K562 (cell line): ENCODE data around the gene RACK1. TPM values are rescaled to one million over a fixed set of nuclear protein-coding genes. Genes with fewer than 3 reads are reported as not detected.

Experiments
- CAMTA2 ChIP-seq: fragments of 250-450 bp; sonication (Bioruptor Pico); conservative IDR thresholded peaks from 2 replicates; pipeline ENCODE4 v1.5.1; 2022
- CHD1 ChIP-seq: fragments of 200-600 bp; sonication (generic); IDR thresholded peaks from one replicate; pipeline ENCODE4 v1.6.1; 2012; ENCODE audit warnings: mild to moderate bottlenecking, moderate library complexity, low read length, inconsistent platforms
- FOXP1 ChIP-seq: sonication (generic); formaldehyde crosslinking; IDR thresholded peaks from 2 replicates; pipeline ENCODE4 v1.8.0; 2022; ENCODE audit warnings: mild to moderate bottlenecking, missing genetic modification reagents
- MYC ChIP-seq, 2 experiments: fragments of 250-450 bp in 1 of 2; sonication (Bioruptor Pico) in 1 of 2; IDR thresholded peaks; 2 replicates each; pipeline versions ENCODE4 v1.5.1 to v1.6.1; 2012 to 2021; ENCODE audit warnings: low read depth in 2 of 2, borderline replicate concordance in 1 of 2, improper control_type of control experiment in 1 of 2, low read length in 1 of 2, mild to moderate bottlenecking in 1 of 2, moderate library complexity in 1 of 2
- PHF8 ChIP-seq: fragments of 200-600 bp; sonication (generic); IDR thresholded peaks from 2 replicates; pipeline ENCODE4 v1.6.1; 2012; ENCODE audit warnings: mixed run types, mild to moderate bottlenecking, inconsistent platforms, low read length, moderate library complexity, borderline replicate concordance
- TEAD1 ChIP-seq, 2 experiments: fragments of 450-650 bp in 1 of 2; sonication (generic) in 1 of 2; formaldehyde crosslinking; IDR thresholded peaks; 2 replicates each; pipeline versions ENCODE4 v1.4.0 to v1.8.0; 2020 to 2022; ENCODE audit warnings: mild to moderate bottlenecking in 2 of 2, missing genetic modification reagents in 1 of 2
- TEAD4 ChIP-seq, 2 experiments: sonication (generic) in 1 of 2; formaldehyde crosslinking in 1 of 2; IDR thresholded peaks; 2 replicates each; pipeline versions ENCODE4 v1.6.1 to v1.8.0; 2012 to 2022; ENCODE audit warnings: borderline replicate concordance in 1 of 2, inconsistent platforms in 1 of 2, low read length in 1 of 2, mild to moderate bottlenecking in 1 of 2, missing genetic modification reagents in 1 of 2
- ZBTB17 ChIP-seq: fragments of 450-650 bp; formaldehyde crosslinking; IDR thresholded peaks from 2 replicates; pipeline ENCODE4 v1.4.0; 2020; ENCODE audit warnings: mild to moderate bottlenecking
- ZNF24 ChIP-seq: fragments of 450-650 bp; IDR thresholded peaks from 2 replicates; pipeline ENCODE4 v1.6.1; 2016
- ZNF79 ChIP-seq: fragments of 250-450 bp; sonication (Bioruptor Pico); IDR thresholded peaks from 2 replicates; pipeline ENCODE4 v1.4.0; 2020; ENCODE audit warnings: low read depth, mild to moderate bottlenecking, moderate library complexity
- ZSCAN29 ChIP-seq: fragments of 450-650 bp; IDR thresholded peaks from 2 replicates; pipeline ENCODE4 v1.6.1; 2017
- polyA plus RNA-seq, 8 experiments: library from polyadenylated mRNA; depleted of rRNA in 4 of 8; stranded (reverse) in 5 of 8; unstranded in 3 of 8; fragments of >200 nt; fragmentation: Nextera tagmentation in 2 of 8; fragmentation: Illumina TruSeq in 1 of 8; extraction: Ambion mirVana in 2 of 8; extraction: Trizol in 1 of 8; gene quantifications; 2 replicates each; pipeline versions ENCODE4 v1.2.1 to v1.2.3, GENCODE V29; 2011 to 2014; ENCODE audit warnings: inconsistent platforms in 1 of 8, missing spikeins in 1 of 8
- total RNA-seq, 7 experiments: library from RNA; depleted of rRNA in 6 of 7; stranded (reverse); fragments of >200 nt in 6 of 7; fragmentation: Illumina TruSeq in 2 of 7; extraction: Trizol in 2 of 7; gene quantifications; 2 replicates each; pipeline versions ENCODE4 v1.2.1 to v1.2.3, GENCODE V29; 2011 to 2021; ENCODE audit warnings: low replicate concordance in 1 of 7
- TF ChIP-seq, protein P1 (sequence below): sonication (generic); formaldehyde crosslinking; IDR thresholded peaks from 2 replicates; pipeline ENCODE4 v1.8.0; 2022; ENCODE audit warnings: mild to moderate bottlenecking, missing genetic modification reagents
- TF ChIP-seq, protein P2 (sequence below): fragments of 450-650 bp; IDR thresholded peaks from 2 replicates; pipeline ENCODE4 v1.6.1; 2016; ENCODE audit warnings: low read depth, mild to moderate bottlenecking, moderate library complexity
- TF ChIP-seq, protein P3 (sequence below): fragments of 200-600 bp; sonication (generic); IDR thresholded peaks from one replicate; pipeline ENCODE4 v1.6.1; 2012; ENCODE audit warnings: mild to moderate bottlenecking, low read depth, low read length, inconsistent platforms

The RACK1 gene
- total and polyA plus RNA-seq, 9 of the 15 experiments (the other 6 are each of a cell fraction or from before 2014, with no cell fraction given) = 2,303 to 5,311 (median 3,833) TPM

DNA sequence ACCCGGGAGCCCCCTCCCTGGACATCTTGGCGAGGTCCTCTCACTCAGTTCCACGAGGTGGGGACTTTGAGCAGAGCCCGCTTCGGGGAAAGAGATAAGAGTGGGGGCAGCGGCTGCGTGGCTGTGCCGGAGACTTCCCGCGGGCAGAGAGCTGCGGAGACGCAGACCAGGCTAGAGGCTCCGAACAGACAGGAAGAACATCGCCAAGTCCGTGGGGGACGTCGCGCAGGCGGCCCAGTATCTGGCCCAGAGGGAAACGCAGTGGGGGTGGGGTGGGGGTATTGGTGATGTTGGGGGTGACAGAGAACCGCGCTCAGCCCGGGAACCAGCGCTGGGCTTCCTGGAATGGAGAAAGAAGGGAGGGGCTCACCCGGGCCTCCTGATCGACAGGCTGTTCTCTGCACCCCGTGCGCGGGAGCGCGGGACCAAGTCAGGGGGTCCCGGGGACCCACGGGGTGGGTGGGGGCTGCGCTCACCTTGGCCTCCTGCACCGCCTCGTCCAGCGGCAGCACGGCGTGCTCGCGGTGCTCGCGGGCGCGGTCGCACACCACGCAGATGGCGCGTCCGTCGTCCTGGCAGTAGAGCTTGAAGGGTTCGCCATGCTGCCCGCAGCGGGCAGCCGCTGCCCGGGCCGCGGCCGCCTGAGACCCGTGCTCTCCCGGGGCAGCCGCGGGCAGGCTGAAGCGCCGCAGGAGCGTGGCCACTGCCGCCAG, 39.4 kb downstream of the RACK1 start (continued):
- TF ChIP-seq TEAD4 (IDR thresholded peaks at IDR 0.05; ENCODE audit: low read length) (no peak), TEAD4 (CRISPR knock-in tag; IDR thresholded peaks at IDR 0.05; ENCODE audit: borderline replicate concordance) (no peak), ZNF79 (CRISPR knock-in tag) (no peak), ZSCAN29 (no peak), ZNF24 (no peak), ZBTB17 (0 out of 2 replicates have a peak, but pooled peaks have one; percentile 46), PHF8 (no peak), CHD1 (no peak), CAMTA2 (no peak), MYC (IDR thresholded peaks at IDR 0.05; ENCODE audit: low read depth, low read length) (peak; percentile 68; the same call in 1 of the 2 replicates), MYC (CRISPR knock-in tag; IDR thresholded peaks at IDR 0.05; ENCODE audit: borderline replicate concordance, low read depth) (no peak), FOXP1 (0 out of 2 replicates have a peak, but pooled peaks have one; percentile 46), TEAD1 (CRISPR knock-in tag; IDR thresholded peaks at IDR 0.05) (0 out of 4 replicates have a peak, but pooled peaks of 1 of the 2 experiments have one; percentile 8)
- TF ChIP-seq, protein P1, sequence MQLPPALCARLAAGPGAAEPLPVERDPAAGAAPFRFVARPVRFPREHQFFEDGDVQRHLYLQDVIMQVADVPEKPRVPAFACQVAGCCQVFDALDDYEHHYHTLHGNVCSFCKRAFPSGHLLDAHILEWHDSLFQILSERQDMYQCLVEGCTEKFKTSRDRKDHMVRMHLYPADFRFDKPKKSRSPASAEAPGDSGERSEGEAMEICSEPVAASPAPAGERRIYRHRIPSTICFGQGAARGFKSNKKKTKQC (CRISPR knock-in tag) = peak; percentile 68; the same call in 1 of the 2 replicates
- TF ChIP-seq, protein P2, sequence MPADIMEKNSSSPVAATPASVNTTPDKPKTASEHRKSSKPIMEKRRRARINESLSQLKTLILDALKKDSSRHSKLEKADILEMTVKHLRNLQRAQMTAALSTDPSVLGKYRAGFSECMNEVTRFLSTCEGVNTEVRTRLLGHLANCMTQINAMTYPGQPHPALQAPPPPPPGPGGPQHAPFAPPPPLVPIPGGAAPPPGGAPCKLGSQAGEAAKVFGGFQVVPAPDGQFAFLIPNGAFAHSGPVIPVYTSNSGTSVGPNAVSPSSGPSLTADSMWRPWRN = no peak
- TF ChIP-seq, protein P3, sequence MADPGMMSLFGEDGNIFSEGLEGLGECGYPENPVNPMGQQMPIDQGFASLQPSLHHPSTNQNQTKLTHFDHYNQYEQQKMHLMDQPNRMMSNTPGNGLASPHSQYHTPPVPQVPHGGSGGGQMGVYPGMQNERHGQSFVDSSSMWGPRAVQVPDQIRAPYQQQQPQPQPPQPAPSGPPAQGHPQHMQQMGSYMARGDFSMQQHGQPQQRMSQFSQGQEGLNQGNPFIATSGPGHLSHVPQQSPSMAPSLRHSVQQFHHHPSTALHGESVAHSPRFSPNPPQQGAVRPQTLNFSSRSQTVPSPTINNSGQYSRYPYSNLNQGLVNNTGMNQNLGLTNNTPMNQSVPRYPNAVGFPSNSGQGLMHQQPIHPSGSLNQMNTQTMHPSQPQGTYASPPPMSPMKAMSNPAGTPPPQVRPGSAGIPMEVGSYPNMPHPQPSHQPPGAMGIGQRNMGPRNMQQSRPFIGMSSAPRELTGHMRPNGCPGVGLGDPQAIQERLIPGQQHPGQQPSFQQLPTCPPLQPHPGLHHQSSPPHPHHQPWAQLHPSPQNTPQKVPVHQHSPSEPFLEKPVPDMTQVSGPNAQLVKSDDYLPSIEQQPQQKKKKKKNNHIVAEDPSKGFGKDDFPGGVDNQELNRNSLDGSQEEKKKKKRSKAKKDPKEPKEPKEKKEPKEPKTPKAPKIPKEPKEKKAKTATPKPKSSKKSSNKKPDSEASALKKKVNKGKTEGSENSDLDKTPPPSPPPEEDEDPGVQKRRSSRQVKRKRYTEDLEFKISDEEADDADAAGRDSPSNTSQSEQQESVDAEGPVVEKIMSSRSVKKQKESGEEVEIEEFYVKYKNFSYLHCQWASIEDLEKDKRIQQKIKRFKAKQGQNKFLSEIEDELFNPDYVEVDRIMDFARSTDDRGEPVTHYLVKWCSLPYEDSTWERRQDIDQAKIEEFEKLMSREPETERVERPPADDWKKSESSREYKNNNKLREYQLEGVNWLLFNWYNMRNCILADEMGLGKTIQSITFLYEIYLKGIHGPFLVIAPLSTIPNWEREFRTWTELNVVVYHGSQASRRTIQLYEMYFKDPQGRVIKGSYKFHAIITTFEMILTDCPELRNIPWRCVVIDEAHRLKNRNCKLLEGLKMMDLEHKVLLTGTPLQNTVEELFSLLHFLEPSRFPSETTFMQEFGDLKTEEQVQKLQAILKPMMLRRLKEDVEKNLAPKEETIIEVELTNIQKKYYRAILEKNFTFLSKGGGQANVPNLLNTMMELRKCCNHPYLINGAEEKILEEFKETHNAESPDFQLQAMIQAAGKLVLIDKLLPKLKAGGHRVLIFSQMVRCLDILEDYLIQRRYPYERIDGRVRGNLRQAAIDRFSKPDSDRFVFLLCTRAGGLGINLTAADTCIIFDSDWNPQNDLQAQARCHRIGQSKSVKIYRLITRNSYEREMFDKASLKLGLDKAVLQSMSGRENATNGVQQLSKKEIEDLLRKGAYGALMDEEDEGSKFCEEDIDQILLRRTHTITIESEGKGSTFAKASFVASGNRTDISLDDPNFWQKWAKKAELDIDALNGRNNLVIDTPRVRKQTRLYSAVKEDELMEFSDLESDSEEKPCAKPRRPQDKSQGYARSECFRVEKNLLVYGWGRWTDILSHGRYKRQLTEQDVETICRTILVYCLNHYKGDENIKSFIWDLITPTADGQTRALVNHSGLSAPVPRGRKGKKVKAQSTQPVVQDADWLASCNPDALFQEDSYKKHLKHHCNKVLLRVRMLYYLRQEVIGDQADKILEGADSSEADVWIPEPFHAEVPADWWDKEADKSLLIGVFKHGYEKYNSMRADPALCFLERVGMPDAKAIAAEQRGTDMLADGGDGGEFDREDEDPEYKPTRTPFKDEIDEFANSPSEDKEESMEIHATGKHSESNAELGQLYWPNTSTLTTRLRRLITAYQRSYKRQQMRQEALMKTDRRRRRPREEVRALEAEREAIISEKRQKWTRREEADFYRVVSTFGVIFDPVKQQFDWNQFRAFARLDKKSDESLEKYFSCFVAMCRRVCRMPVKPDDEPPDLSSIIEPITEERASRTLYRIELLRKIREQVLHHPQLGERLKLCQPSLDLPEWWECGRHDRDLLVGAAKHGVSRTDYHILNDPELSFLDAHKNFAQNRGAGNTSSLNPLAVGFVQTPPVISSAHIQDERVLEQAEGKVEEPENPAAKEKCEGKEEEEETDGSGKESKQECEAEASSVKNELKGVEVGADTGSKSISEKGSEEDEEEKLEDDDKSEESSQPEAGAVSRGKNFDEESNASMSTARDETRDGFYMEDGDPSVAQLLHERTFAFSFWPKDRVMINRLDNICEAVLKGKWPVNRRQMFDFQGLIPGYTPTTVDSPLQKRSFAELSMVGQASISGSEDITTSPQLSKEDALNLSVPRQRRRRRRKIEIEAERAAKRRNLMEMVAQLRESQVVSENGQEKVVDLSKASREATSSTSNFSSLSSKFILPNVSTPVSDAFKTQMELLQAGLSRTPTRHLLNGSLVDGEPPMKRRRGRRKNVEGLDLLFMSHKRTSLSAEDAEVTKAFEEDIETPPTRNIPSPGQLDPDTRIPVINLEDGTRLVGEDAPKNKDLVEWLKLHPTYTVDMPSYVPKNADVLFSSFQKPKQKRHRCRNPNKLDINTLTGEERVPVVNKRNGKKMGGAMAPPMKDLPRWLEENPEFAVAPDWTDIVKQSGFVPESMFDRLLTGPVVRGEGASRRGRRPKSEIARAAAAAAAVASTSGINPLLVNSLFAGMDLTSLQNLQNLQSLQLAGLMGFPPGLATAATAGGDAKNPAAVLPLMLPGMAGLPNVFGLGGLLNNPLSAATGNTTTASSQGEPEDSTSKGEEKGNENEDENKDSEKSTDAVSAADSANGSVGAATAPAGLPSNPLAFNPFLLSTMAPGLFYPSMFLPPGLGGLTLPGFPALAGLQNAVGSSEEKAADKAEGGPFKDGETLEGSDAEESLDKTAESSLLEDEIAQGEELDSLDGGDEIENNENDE = no peak
